HCT116 (cell line): ENCODE measurements around the gene OVCH2. TPM values are rescaled to one million over a fixed set of nuclear protein-coding genes. Genes with fewer than 3 reads are reported as not detected.

ENCODE experiments used
- ATAC-seq: fragments of 200-7000 bp; cut with Tn5 transposase; 2 replicates; pipeline ENCODE4 v1.9.1; 2020; ENCODE audit warnings: mild to moderate bottlenecking, moderate library complexity
- BruUV-seq: library from RNA; stranded (reverse); fragments of 400-500 nt; replicated peaks from 2 replicates; lab custom pipeline; 2021; lab: Mats Ljungman, UMichigan
- CTCF ChIA-PET: fragments of 300-600 bp; sonication (Branson Sonifier 250); formaldehyde crosslinking; loops from one replicate; lab custom pipeline; 2021; ENCODE audit warnings: antibody characterized with exemption; lab: Charles Lee
- POLR2A ChIA-PET: fragments of 300-600, 350-600 bp; sonication (Branson Sonifier 250); formaldehyde crosslinking; loops from one replicate; lab custom pipeline; 2021; ENCODE audit warnings: antibody characterized with exemption; lab: Charles Lee
- RAD21 ChIA-PET, 2 experiments: fragments of 300-600 bp; sonication (Branson Sonifier 250); formaldehyde crosslinking; loops; one replicate each; lab custom pipeline; 2023; ENCODE audit warnings: low total read pairs in 2 of 2; ENCODE audit not compliant: uncharacterized antibody in 2 of 2, unreplicated experiment in 2 of 2, low non-redundant PET in 1 of 2; lab: Charles Lee
- DNase-seq: peaks from one replicate; pipeline ENCODE4 v3.0.0-alpha.2; 2010; ENCODE audit warnings: low read depth, low spot score
- H2AFZ ChIP-seq: fragments of 200-600 bp; shearing (Covaris generic), sonication (generic); 2 replicates; pipeline ENCODE4 v1.6.1; 2017; ENCODE audit warnings: low read depth, mixed run types, mixed read lengths, antibody characterized with exemption, low read length; ENCODE audit not compliant: poor library complexity, severe bottlenecking
- H3K27ac ChIP-seq: 2 replicates; pipeline ENCODE4 v1.5.1; 2012; ENCODE audit warnings: low read depth, low read length
- H3K27me3 ChIP-seq: fragments of 200-600 bp; sonication (generic); 2 replicates; pipeline ENCODE4 v1.6.1; 2016; ENCODE audit warnings: mixed run types, low read length, mixed read lengths; ENCODE audit not compliant: insufficient read depth
- H3K36me3 ChIP-seq, 2 experiments: fragments of 200-500 bp in 1 of 2; fragments of 200-600 bp in 1 of 2; sonication (Bioruptor generic) in 1 of 2; sonication (generic) in 1 of 2; 2 replicates each; pipeline versions ENCODE4 v1.5.1 to v1.6.1; 2014 to 2016; ENCODE audit warnings: low read length in 2 of 2, inconsistent platforms in 1 of 2, mixed read lengths in 1 of 2, mixed run types in 1 of 2; ENCODE audit not compliant: insufficient read depth in 2 of 2, control insufficient read depth in 1 of 2
- H3K4me1 ChIP-seq, 2 experiments: fragments of 200-600 bp in 1 of 2; sonication (generic) in 1 of 2; 2 replicates each; pipeline versions ENCODE4 v1.5.1 to v1.6.1; 2012 to 2017; ENCODE audit warnings: low read length in 2 of 2, inconsistent platforms in 1 of 2, mild to moderate bottlenecking in 1 of 2, mixed read lengths in 1 of 2, mixed run types in 1 of 2, moderate library complexity in 1 of 2; ENCODE audit not compliant: insufficient read depth in 2 of 2, control insufficient read depth in 1 of 2
- H3K4me2 ChIP-seq: fragments of 200-600 bp; sonication (generic); 2 replicates; pipeline ENCODE4 v1.6.1; 2017; ENCODE audit warnings: mixed run types, low read length, mixed read lengths
- H3K4me3 ChIP-seq, 2 experiments: fragments of 200-600 bp in 1 of 2; sonication (generic) in 1 of 2; replicated peaks in 1 of 2; 2 replicates each; pipeline ENCODE4 v1.5.1; 2011 to 2016; ENCODE audit warnings: low read length in 2 of 2, control low read depth in 1 of 2, low read depth in 1 of 2, mild to moderate bottlenecking in 1 of 2, mixed read lengths in 1 of 2, mixed run types in 1 of 2
- H3K79me2 ChIP-seq: fragments of 200-600 bp; sonication (generic); 2 replicates; pipeline ENCODE4 v1.6.1; 2017; ENCODE audit warnings: mild to moderate bottlenecking, mixed run types, low read length, moderate library complexity, mixed read lengths; ENCODE audit not compliant: insufficient read depth
- H3K9ac ChIP-seq: fragments of 200-600 bp; sonication (generic); 2 replicates; pipeline ENCODE4 v1.6.1; 2016; ENCODE audit warnings: low read length, mixed read lengths
- H3K9me2 ChIP-seq: fragments of 200-600 bp; sonication (generic), shearing (Covaris generic); 2 replicates; pipeline ENCODE4 v1.6.1; 2017; ENCODE audit warnings: mixed run types, mild to moderate bottlenecking, moderate library complexity; ENCODE audit not compliant: insufficient read depth
- H3K9me3 ChIP-seq, 2 experiments: fragments of 200-500 bp in 1 of 2; fragments of 200-600 bp in 1 of 2; sonication (Bioruptor generic) in 1 of 2; sonication (generic) in 1 of 2; 2 replicates each; pipeline ENCODE4 v1.6.1; 2014 to 2017; ENCODE audit warnings: low read length in 2 of 2, mixed read lengths in 2 of 2, inconsistent platforms in 1 of 2, low read depth in 1 of 2, mild to moderate bottlenecking in 1 of 2, mixed run types in 1 of 2, moderate library complexity in 1 of 2; ENCODE audit not compliant: control insufficient read depth in 1 of 2, insufficient read depth in 1 of 2
- H4K20me1 ChIP-seq: fragments of 200-600 bp; sonication (generic), shearing (Covaris generic); 2 replicates; pipeline ENCODE4 v1.6.1; 2017; ENCODE audit warnings: mixed run types, mild to moderate bottlenecking, moderate library complexity; ENCODE audit not compliant: insufficient read depth
- CBX3 ChIP-seq: IDR thresholded peaks from 2 replicates; pipeline ENCODE4 v1.6.1; 2012; ENCODE audit warnings: low read depth
- EGR1 ChIP-seq: IDR thresholded peaks from 2 replicates; pipeline ENCODE4 v1.6.1; 2012; ENCODE audit warnings: low read depth
- ELF1 ChIP-seq: IDR thresholded peaks from 2 replicates; pipeline ENCODE4 v1.6.1; 2012; ENCODE audit warnings: low read depth, borderline replicate concordance
- EZH2 ChIP-seq: fragments of 200-600 bp; sonication (generic); IDR thresholded peaks from 2 replicates; pipeline ENCODE4 v1.6.1; 2017; ENCODE audit warnings: antibody characterized with exemption, mixed run types
- JUND ChIP-seq: IDR thresholded peaks from 2 replicates; pipeline ENCODE4 v1.6.1; 2012
- SIN3A ChIP-seq: IDR thresholded peaks from 2 replicates; pipeline ENCODE4 v1.6.1; 2012; ENCODE audit warnings: low read depth
- SP1 ChIP-seq: IDR thresholded peaks from 2 replicates; pipeline ENCODE4 v1.6.1; 2012; ENCODE audit warnings: low read depth
- SRF ChIP-seq: IDR thresholded peaks from 2 replicates; pipeline ENCODE4 v1.6.1; 2012; ENCODE audit warnings: low read depth
- TCF7L2 ChIP-seq: IDR thresholded peaks from 2 replicates; pipeline ENCODE4 v1.7.0; 2011; ENCODE audit warnings: borderline replicate concordance, inconsistent platforms; ENCODE audit not compliant: insufficient read depth, insufficient read length; ENCODE audit errors: extremely low read depth
- ZNF274 ChIP-seq: fragments of 200-500 bp; sonication (Bioruptor generic); IDR thresholded peaks from 2 replicates; pipeline ENCODE4 v1.6.1; 2014; ENCODE audit warnings: mild to moderate bottlenecking, low read depth, low read length, inconsistent platforms
- intact Hi-C: fragments of 100-400 bp; cut with micrococcal nuclease; formaldehyde crosslinking; loops from 2 replicates; pipeline ENCODE4 v1.10.0; 2022
- total RNA-seq: library from RNA; stranded (reverse); gene quantifications from one replicate; pipeline ENCODE4 v1.2.1, GENCODE V29; 2021; ENCODE audit not compliant: unreplicated experiment
- TF ChIP-seq, protein P1 (sequence below): IDR thresholded peaks from 2 replicates; pipeline ENCODE4 v1.6.1; 2012
- TF ChIP-seq, protein P2 (sequence below), 3 experiments: fragments of 200-600 bp in 1 of 3; sonication (generic) in 1 of 3; IDR thresholded peaks in 2 of 3; conservative IDR thresholded peaks in 1 of 3; 2 replicates each; pipeline ENCODE4 v1.5.1; 2012 to 2017; ENCODE audit warnings: low read depth in 2 of 3, low read length in 2 of 3, antibody characterized with exemption in 1 of 3, borderline replicate concordance in 1 of 3, control low read depth in 1 of 3, mild to moderate bottlenecking in 1 of 3, mixed read lengths in 1 of 3, mixed run types in 1 of 3, moderate library complexity in 1 of 3; ENCODE audit not compliant: insufficient read depth in 1 of 3

The OVCH2 gene
- total RNA-seq, 1 experiment from 2014 or later = not detected

DNA sequence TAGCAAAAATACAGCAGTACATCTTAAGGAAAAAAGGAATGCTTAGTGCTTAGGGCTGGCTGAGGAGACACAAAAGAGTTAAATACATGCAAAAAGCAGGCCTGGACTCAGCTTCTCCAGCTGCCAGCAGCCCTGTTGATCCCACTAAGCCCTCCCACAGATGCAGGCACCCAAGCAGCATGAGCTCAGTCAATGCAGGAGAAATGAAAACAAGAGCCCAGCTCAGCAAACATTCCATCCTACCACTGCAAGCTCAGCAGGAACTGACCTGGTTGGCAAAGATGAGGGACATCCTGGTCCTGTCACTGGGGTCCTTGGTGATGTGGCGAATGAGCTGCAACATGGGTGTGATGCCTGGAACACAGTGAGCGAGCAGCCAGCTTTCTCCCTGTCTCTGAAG lies 38.8 kb downstream of the OVCH2 start:
- H3K4me3 ChIP-seq = no peak overlapping the region
- TF ChIP-seq, protein P1, sequence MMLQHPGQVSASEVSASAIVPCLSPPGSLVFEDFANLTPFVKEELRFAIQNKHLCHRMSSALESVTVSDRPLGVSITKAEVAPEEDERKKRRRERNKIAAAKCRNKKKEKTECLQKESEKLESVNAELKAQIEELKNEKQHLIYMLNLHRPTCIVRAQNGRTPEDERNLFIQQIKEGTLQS = no peak
- ChIA-PET RAD21 (no interaction called here), CTCF (interaction anchor here (1.3 kb wide), 1 partner anchor 226 kb away, joined by 3 read pairs; no protein-coding TSS in a partner anchor), POLR2A (no interaction called here)
- no peak overlapping the region for H2AFZ ChIP-seq
- intact Hi-C loops = loop anchor here (5.0 kb wide), 4 partner anchors 155 to 570 kb away; partner anchors contain the start of gene PPFIBP2
- H3K4me1 ChIP-seq = peaks cover 2 to 4% of the 10 kb centered on the region in 2 experiments; a peak in 2 of 4 replicates
- H3K4me2 ChIP-seq = no peak overlapping the region
- H3K79me2 ChIP-seq = no peaks in the 10 kb centered on the region
- H3K9me2 ChIP-seq = no peaks in the 10 kb centered on the region
- no peaks in the 10 kb centered on the region for H3K36me3 ChIP-seq
- no peak for DNase-seq
- H3K9ac ChIP-seq = no peak overlapping the region
- no peak overlapping the region for H3K27ac ChIP-seq
- no peaks in the 10 kb centered on the region for H4K20me1 ChIP-seq
- H3K27me3 ChIP-seq = no peaks in the 10 kb centered on the region
- no TSS peak for BruUV-seq
- no peaks in the 10 kb centered on the region for H3K9me3 ChIP-seq
- no peak for ATAC-seq

DNA sequence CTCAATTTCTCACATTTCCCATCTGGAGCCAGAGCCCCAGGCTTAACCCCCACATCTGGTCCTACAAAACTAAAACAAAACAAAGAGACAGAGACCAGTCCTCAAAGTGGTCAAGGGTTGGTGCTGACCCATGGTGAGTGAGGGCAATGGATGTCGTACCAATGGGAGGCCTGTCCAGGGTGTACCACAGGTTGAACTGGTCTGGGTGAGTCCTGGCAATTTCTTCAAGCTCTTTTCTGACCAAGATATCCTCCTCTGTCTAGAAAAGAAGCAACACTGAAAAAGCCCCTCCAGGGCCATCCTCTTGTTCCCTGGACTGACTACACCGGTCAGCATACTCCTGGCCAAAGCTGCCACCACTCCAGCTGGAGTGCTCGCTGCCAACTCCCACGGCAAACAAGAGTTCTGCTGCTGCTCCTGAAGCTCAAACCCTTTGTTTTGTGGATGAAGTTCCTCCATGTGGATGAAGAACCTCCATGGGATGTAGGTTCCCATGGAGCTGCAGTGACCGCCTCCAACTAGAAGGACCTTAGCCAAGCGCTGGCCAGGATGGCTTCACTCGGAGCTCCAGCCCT lies 39.9 kb downstream of the OVCH2 start:
- POLR2A ChIA-PET = no interaction called here

More for the DNA sequence above, 39.9 kb downstream of the OVCH2 start:
- Histone ChIP-seq H3K9ac (no peak overlapping the region), H3K4me2 (no peak overlapping the region), H3K79me2 (no peaks in the 10 kb centered on the region)
- ATAC-seq = no peak
- TF ChIP-seq EZH2 = no peak
- TF ChIP-seq CBX3 = no peak
- TF ChIP-seq, protein P2, sequence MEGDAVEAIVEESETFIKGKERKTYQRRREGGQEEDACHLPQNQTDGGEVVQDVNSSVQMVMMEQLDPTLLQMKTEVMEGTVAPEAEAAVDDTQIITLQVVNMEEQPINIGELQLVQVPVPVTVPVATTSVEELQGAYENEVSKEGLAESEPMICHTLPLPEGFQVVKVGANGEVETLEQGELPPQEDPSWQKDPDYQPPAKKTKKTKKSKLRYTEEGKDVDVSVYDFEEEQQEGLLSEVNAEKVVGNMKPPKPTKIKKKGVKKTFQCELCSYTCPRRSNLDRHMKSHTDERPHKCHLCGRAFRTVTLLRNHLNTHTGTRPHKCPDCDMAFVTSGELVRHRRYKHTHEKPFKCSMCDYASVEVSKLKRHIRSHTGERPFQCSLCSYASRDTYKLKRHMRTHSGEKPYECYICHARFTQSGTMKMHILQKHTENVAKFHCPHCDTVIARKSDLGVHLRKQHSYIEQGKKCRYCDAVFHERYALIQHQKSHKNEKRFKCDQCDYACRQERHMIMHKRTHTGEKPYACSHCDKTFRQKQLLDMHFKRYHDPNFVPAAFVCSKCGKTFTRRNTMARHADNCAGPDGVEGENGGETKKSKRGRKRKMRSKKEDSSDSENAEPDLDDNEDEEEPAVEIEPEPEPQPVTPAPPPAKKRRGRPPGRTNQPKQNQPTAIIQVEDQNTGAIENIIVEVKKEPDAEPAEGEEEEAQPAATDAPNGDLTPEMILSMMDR (IDR thresholded peaks at IDR 0.05 in 2 of 3, conservative IDR thresholded peaks at IDR 0.05 in 1 of 3; ENCODE audit: borderline replicate concordance in 1 of 3, insufficient read depth in 1 of 3, low read depth in 2 of 3, low read length in 2 of 3) = no peak
- TF ChIP-seq JUND = no peak
- TF ChIP-seq SRF = no peak
- TF ChIP-seq, protein P1 = no peak
- no peak for TF ChIP-seq EGR1
- no peak for TF ChIP-seq TCF7L2
- no peak for TF ChIP-seq ZNF274
- TF ChIP-seq ELF1 = no peak
- TF ChIP-seq SP1 = no peak
- TF ChIP-seq SIN3A = no peak
- TF ChIP-seq, all 23 proteins: peak for 0
- Histone ChIP-seq H4K20me1 (no peaks in the 10 kb centered on the region), H3K4me3 (no peak overlapping the region), H2AFZ (no peak overlapping the region), H3K9me3 (no peaks in the 10 kb centered on the region), H3K4me1 (peaks cover 2 to 4% of the 10 kb centered on the region in 2 experiments; a peak in 2 of 4 replicates), H3K36me3 (no peaks in the 10 kb centered on the region), H3K9me2 (no peaks in the 10 kb centered on the region), H3K27me3 (no peaks in the 10 kb centered on the region), H3K27ac (no peak overlapping the region)
- ChIA-PET CTCF (interaction anchor here (0.9 to 2.8 kb wide), 9 partner anchors 7 to 568 kb away, joined by 3 to 26 read pairs (median 4); partner anchors contain the start of gene CYB5R2), RAD21 (interaction anchor here (1.2 to 1.8 kb wide), 4 partner anchors 92 to 154 kb away, joined by 3 to 8 read pairs (median 7); no protein-coding TSS in a partner anchor)
- intact Hi-C loops = loop anchor here (5.0 kb wide), 4 partner anchors 154 to 569 kb away; partner anchors contain the start of gene PPFIBP2
- no TSS peak for BruUV-seq
- DNase-seq = no peak
